Neuron (in vitro differentiated cells): ENCODE results near the gene RSBN1L.
"Not testable (repeated sequence)": the region's sequence is repeated elsewhere in the genome, so short reads cannot be mapped to it uniquely, and the experiment has no call there.

ENCODE experiments used
- H2AFZ ChIP-seq: one replicate; pipeline ENCODE4 v1.6.1; 2013; ENCODE audit warnings: low read depth, mild to moderate bottlenecking, inconsistent platforms, low read length, moderate library complexity
- H3K27me3 ChIP-seq: one replicate; pipeline ENCODE4 v1.6.1; 2013; ENCODE audit warnings: low read length; ENCODE audit not compliant: insufficient read depth
- H3K36me3 ChIP-seq: one replicate; pipeline ENCODE4 v1.6.1; 2013; ENCODE audit warnings: low read length; ENCODE audit not compliant: insufficient read depth
- H3K4me1 ChIP-seq: one replicate; pipeline ENCODE4 v1.6.1; 2013; ENCODE audit warnings: low read length; ENCODE audit not compliant: insufficient read depth
- H3K4me3 ChIP-seq: 2 replicates; pipeline ENCODE4 v1.5.1; 2013; ENCODE audit warnings: mild to moderate bottlenecking, low read length, moderate library complexity
- H3K9me3 ChIP-seq: one replicate; pipeline ENCODE4 v1.6.1; 2013; ENCODE audit warnings: low read length

Gene RSBN1L

DNA sequence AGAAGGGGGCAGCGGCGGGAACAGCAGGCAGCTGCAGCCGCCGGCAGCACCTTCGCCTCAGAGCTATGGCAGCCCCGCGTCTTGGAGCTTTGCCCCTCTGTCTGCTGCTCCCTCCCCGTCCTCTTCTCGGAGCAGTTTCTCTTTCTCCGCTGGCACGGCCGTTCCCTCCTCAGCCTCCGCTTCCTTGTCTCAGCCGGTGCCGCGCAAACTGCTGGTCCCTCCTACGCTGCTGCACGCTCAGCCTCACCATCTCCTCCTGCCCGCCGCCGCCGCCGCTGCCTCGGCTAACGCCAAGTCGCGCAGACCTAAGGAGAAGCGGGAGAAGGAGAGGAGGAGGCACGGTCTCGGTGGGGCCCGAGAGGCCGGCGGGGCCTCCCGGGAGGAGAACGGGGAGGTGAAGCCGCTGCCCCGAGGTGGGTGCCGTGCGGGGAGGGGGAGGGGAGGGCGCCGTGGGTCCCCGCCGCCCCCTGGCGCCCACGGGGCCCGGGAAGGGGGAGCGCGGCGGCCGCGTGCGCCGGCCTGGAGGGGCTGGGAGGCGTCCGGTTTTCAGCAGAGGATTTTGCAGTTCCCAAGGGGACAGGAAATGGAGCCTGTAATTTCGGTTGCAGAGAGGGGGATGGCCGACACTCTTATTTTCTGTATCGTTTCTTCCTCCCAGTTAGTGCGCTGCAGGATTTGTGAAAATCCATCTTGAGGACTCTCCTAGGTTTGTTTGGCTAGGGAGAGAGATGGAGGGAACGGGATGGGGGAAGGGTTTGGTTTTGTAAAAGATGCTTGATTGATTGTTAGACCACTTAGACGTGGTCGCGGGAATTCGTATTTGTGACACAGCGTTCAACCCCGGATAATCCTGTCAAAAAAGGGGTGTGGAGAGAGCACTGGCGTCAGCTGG, 630 bp downstream of the RSBN1L start:
- no peaks in the 10 kb centered on the region for H3K9me3 ChIP-seq
- H3K4me3 ChIP-seq, result peak overlapping the region; percentile 82
- H3K27me3 ChIP-seq, result no peaks in the 10 kb centered on the region
- H2AFZ ChIP-seq, result peak overlapping the region; percentile 86
- peaks cover 9% of the 10 kb centered on the region for H3K36me3 ChIP-seq
- H3K4me1 ChIP-seq, result peaks cover 21% of the 10 kb centered on the region

DNA sequence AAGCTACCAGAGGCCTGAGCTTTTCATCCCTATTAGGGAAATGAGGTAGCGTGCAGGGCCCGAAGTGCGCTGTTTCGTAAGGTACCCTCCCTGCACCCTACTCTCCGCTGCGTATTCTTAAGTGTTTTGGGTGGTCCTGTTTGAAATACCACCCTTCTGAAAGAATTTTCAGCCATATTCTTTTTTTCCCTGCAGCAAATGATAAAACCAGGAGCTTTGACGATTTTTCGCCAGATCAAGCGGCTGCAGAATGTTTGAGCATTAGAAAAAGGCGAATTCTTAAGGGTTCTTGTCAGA, 1.2 kb downstream of the RSBN1L start:
- no peaks in the 10 kb centered on the region for H3K27me3 ChIP-seq
- no peaks in the 10 kb centered on the region for H3K9me3 ChIP-seq
- H3K4me3 ChIP-seq, result peak overlapping the region; percentile 82
- no peak overlapping the region for H2AFZ ChIP-seq
- peaks cover 7% of the 10 kb centered on the region for H3K36me3 ChIP-seq
- peaks cover 21% of the 10 kb centered on the region for H3K4me1 ChIP-seq

DNA sequence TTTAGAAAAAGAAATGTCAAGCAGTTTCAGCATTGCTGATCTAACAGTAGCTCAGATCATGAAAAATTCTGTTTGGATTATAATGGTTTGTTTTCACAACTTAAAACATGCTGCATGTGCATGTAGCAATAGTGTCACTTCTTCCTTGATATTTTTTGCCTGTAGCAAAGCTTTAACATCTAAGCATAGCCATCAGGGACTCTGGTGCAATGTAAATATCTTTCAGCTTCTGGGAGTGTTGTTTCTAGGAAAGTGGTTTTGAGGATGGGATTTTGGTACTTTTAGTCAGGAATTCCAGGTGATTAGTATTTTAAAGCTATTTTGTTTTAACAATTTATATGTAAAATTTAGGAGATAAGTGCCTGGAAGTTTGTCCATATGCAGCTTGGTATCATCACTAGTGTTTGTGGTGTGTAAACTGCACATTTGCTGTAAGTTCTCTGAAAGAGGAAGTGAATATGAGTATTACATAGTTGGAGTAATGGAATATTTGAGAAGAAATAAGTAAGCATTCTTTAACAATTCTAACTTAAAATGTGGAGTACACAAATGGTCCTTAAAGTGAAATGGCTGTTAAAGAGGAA, 1.9 kb downstream of the RSBN1L start:
- Histone ChIP-seq H3K4me1 (peaks cover 21% of the 10 kb centered on the region), H3K36me3 (peaks cover 7% of the 10 kb centered on the region), H3K4me3 (peak overlapping the region; percentile 82), H3K27me3 (no peaks in the 10 kb centered on the region), H2AFZ (no peak overlapping the region), H3K9me3 (no peaks in the 10 kb centered on the region)

DNA sequence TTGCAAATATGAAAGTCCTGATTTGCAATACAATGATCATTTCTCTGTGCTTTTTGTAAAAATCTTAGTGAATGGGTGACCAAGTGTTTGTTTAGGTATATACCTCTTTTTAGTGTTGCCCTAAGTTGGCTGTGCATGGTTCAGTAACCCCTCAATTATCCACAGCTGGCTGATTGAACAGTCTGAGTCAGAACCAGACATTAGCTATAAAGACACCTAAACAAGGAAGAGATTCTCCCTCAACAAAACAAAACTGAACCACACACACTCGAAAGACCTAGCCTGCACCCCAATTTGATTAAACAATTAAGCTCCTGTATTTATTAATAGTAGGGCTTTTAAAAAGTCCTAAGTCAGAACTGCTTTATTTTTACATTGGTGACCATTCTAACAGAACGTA, 2.8 kb downstream of the RSBN1L start:
- H3K36me3 ChIP-seq, result peaks cover 9% of the 10 kb centered on the region
- no peaks in the 10 kb centered on the region for H3K27me3 ChIP-seq
- H3K4me3 ChIP-seq, result peak overlapping the region; percentile 82
- no peak overlapping the region for H2AFZ ChIP-seq
- peaks cover 15% of the 10 kb centered on the region for H3K4me1 ChIP-seq
- H3K9me3 ChIP-seq, result no peaks in the 10 kb centered on the region

DNA sequence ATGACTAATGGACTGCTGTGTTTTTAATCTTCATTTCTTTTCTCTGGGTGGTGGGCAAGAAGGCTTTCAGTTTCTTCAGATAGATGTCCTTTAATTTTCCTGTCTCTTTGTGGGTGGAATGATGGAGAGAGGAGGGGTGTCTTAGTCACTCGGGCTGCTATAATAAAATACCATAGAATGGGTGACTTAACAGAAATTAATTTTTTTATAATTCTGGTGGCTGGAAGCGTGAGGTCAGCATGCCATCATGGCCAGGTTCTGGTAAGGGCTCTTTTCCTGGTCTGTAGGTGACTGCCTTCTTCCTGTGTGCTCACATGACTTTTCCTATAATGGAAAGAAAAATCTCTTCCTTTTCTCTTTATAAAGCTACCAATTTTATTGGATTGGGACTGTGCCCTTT, 6.3 kb downstream of the RSBN1L start:
- peaks cover 15% of the 10 kb centered on the region for H3K4me1 ChIP-seq
- H2AFZ ChIP-seq, result no peak overlapping the region
- no peaks in the 10 kb centered on the region for H3K27me3 ChIP-seq
- no peaks in the 10 kb centered on the region for H3K9me3 ChIP-seq
- H3K36me3 ChIP-seq, result peaks cover 17% of the 10 kb centered on the region
- H3K4me3 ChIP-seq, result no peak overlapping the region

DNA sequence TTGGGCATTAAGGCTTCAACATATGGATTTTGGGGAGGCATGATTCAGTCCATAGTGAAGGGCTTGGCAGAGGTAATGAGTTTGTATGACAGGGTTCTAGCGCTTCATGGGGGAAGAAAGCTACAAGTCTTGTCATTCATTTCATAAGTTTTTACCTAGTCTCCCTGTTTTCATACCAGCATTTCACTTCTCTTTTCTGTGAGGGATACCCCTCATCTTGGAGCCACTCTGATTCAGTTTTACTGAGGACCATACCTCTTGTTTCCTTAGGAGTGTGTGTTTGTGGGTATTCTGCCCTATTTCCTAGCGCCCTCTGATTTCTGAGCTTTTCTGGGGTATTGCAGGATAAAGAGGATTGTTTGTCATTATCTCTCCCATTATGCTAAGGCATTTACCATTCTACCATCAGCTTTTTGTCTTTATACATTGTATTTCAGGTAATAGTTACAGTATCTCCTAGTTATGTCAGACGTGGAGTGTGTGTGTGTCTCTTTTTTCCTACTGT, 6.8 kb downstream of the RSBN1L start:
- Histone ChIP-seq H3K4me3 (no peak overlapping the region), H3K27me3 (no peaks in the 10 kb centered on the region), H3K36me3 (peaks cover 17% of the 10 kb centered on the region), H3K9me3 (no peaks in the 10 kb centered on the region), H3K4me1 (peaks cover 14% of the 10 kb centered on the region), H2AFZ (no peak overlapping the region)

DNA sequence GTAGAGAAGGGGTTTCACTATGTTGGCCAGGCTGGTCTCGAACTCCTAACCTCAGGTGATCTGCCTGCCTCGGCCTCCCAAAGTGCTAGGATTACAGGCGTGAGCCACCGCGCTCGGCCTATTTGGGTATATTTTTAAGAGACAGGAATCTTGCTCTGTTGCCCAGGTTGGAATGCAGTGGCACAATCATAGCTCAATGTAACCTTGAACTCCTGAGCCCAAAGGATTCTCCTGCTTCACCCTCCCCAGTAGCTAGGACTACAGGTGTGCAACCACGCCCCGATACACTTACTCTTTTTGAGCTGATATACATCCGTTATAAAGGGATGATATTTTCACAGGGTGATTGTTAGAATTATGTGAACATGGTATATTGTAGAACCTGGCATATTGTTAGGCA, 7.4 kb downstream of the RSBN1L start:
- H3K36me3 ChIP-seq, result peaks cover 17% of the 10 kb centered on the region
- not testable (repeated sequence) for H3K9me3 ChIP-seq, H3K4me1 ChIP-seq, H3K4me3 ChIP-seq, H3K27me3 ChIP-seq, H2AFZ ChIP-seq

DNA sequence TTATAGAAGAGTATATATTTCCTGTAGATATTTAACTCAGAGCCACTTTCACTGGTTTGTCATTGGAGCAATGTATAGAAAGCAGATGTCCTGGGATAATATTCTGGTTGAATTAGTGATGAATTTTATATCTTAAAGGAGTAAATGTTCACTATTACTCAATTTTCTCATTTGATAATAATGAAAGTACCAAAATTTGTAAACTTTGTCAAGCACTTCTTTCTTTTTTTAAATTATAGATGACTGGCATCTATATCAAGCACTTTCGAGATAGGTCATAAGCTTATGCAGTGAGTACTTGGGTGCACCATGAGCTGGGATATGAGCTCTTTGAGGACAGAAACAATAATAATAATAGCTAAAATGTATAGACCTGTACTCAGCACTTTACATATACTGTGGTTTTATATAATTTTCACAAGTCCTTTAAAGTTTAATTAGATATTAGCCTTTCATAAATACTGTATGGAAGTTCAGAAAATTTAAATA, 11.3 kb downstream of the RSBN1L start:
- peaks cover 24% of the 10 kb centered on the region for H3K36me3 ChIP-seq
- H3K4me1 ChIP-seq, result no peaks in the 10 kb centered on the region
- H3K4me3 ChIP-seq, result no peak overlapping the region
- H3K27me3 ChIP-seq, result no peaks in the 10 kb centered on the region
- H3K9me3 ChIP-seq, result no peaks in the 10 kb centered on the region
- no peak overlapping the region for H2AFZ ChIP-seq

DNA sequence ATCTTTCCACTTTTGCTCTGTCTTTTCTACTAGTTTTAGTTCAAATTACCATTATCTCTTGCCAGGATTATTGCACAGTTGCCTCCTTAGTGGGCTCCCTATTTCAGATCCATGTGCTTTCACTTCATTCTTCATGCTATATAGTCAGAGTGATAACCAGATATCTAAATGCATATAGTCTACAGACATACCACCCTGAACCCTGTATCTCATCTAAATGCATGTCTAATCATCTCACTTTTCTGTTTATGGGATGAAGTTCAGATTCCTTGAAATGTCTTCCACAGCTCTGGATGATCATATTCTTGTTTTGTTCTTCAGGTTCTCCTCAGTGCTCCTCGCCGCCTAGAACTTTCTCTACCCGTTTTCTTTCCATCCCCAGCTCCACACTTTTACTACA, 13.8 kb downstream of the RSBN1L start:
- Histone ChIP-seq H3K36me3 (peaks cover 22% of the 10 kb centered on the region), H3K4me1 (no peaks in the 10 kb centered on the region), H3K4me3 (no peak overlapping the region), H2AFZ (no peak overlapping the region), H3K9me3 (no peaks in the 10 kb centered on the region), H3K27me3 (no peaks in the 10 kb centered on the region)

DNA sequence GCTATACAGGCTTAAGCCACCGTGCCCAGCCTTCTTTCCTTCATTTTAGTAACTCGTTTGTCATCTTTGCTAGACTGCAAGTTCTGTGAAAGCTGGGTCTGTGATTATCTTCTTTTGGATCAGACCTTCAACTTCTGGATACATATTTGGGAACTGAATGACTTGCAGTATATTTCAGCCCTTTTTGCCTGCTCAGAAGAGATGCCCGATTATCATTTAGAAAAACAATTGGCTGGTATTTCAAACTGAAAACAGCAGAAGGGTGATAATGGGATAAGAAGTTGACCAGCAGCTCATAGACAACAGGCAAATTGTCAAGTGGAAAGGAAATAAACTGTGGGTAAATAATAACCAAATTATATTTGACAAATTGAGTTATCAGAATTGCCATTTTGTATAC, 14.6 kb downstream of the RSBN1L start:
- H3K4me1 ChIP-seq, result no peaks in the 10 kb centered on the region
- H3K9me3 ChIP-seq, result no peaks in the 10 kb centered on the region
- H3K4me3 ChIP-seq, result no peak overlapping the region
- no peak overlapping the region for H2AFZ ChIP-seq
- no peaks in the 10 kb centered on the region for H3K27me3 ChIP-seq
- H3K36me3 ChIP-seq, result peaks cover 21% of the 10 kb centered on the region

DNA sequence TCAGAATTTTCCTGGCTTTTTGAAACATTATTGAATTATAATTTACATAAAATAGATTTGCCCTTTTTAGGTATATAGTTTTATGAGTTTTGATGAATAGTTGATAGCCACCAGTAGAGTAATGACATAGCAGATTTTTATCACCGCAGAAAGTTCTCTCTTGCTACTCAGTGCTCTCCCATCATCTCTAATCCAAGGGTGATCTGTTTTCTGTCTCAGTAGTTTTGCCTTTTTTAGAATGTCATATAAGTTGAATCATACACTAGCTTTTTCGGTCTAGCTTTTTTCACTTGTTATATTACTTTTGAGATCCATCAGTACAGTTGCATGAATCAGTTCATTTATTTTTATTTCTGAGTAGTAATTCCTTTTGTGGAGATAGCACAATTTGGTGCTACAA, 17.9 kb downstream of the RSBN1L start:
- H3K27me3 ChIP-seq, result no peaks in the 10 kb centered on the region
- H3K4me1 ChIP-seq, result no peaks in the 10 kb centered on the region
- H3K9me3 ChIP-seq, result no peaks in the 10 kb centered on the region
- H3K4me3 ChIP-seq, result no peak overlapping the region
- H3K36me3 ChIP-seq, result peaks cover 13% of the 10 kb centered on the region
- no peak overlapping the region for H2AFZ ChIP-seq

DNA sequence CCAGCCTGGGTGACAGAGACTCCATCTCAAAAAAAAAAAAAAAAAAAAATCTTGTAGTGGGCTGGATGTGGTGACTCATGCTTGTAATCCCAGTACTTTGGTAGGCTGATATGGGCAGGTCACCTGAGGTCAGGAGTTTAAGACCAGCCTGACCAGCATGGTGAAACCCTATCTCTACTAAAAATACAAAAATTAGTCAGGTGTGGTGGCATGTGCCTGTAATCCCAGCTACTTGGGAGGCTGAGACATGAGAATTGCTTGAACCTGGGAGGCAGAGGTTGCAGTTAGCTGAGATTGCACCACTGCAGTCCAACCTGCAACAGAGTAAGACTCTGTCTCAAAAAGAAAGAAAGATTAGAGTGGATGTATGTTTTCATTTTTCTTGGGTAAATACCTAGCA, 18.7 kb downstream of the RSBN1L start:
- not testable (repeated sequence) for H3K9me3 ChIP-seq

DNA sequence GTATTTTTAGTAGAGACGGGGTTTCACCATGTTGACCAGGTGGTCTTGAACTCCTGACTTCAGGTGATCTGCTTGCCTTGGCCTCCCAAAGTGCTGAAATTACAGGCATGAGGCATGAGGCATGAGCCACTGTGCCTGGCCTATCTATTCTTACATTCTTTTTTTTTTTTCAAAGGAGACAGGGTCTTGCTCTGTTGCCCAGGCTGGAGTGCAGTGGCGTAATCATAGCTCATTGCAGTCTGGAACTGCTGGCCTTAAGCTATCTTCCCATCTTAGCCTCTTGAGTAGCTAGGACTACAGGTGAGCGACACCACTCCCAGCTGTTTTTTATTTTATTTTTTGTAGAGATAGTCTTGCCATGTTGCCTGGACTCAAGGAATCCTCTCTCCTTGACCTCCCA, 20.5 kb downstream of the RSBN1L start:
- Histone ChIP-seq H3K4me3 (no peak overlapping the region), H2AFZ (no peak overlapping the region), H3K9me3 (no peaks in the 10 kb centered on the region), H3K27me3 (no peaks in the 10 kb centered on the region), H3K4me1 (no peaks in the 10 kb centered on the region), H3K36me3 (peaks cover 2% of the 10 kb centered on the region)

More for the DNA sequence above, 18.7 kb downstream of the RSBN1L start:
- H3K4me3 ChIP-seq, H3K4me1 ChIP-seq, H2AFZ ChIP-seq, H3K27me3 ChIP-seq: not testable (repeated sequence)
- peaks cover 11% of the 10 kb centered on the region for H3K36me3 ChIP-seq
